SK-N-SH (cell line): ENCODE data around the gene CDC34. TPM values are rescaled to one million over a fixed set of nuclear protein-coding genes. Genes with fewer than 3 reads are reported as not detected.

Experiments used
- CTCF ChIA-PET: fragments of 300-600, 350-600 bp; formaldehyde crosslinking; extraction: SDS; loops from one replicate; lab custom pipeline; 2021; lab: Yijun Ruan, JAX
- POLR2A ChIA-PET: fragments of 350-600 bp; sonication (Branson Sonifier 250); formaldehyde crosslinking; extraction: SDS; loops from one replicate; lab custom pipeline; 2020; ENCODE audit warnings: antibody characterized with exemption, inconsistent platforms; lab: Yijun Ruan, JAX
- DNase-seq: peaks from one replicate; pipeline ENCODE4 v3.0.0; 2012
- H2AFZ ChIP-seq: fragments of 200-600 bp; sonication (generic); 2 replicates; pipeline ENCODE4 v1.8.1; 2016; ENCODE audit warnings: antibody characterized with exemption, mild to moderate bottlenecking, low read depth
- H3F3A ChIP-seq: fragments of 200-600 bp; sonication (generic); replicated peaks from 2 replicates; pipeline ENCODE3; 2016; ENCODE audit warnings: antibody characterized with exemption, mild to moderate bottlenecking; ENCODE audit not compliant: insufficient read depth
- H3K27ac ChIP-seq, 2 experiments: fragments of 200-500 bp in 1 of 2; fragments of 200-600 bp in 1 of 2; sonication (Bioruptor generic) in 1 of 2; sonication (generic), shearing (Covaris generic) in 1 of 2; 2 replicates each; pipeline versions ENCODE4 v1.5.1 to v1.6.1; 2014 to 2016; ENCODE audit warnings: low read depth in 2 of 2, inconsistent platforms in 1 of 2, low read length in 1 of 2, mild to moderate bottlenecking in 1 of 2, mixed read lengths in 1 of 2
- H3K27me3 ChIP-seq: fragments of 200-600 bp; sonication (generic), shearing (Covaris generic); 2 replicates; pipeline ENCODE4 v1.6.1; 2016; ENCODE audit warnings: mixed run types; ENCODE audit not compliant: insufficient read depth
- H3K36me3 ChIP-seq, 2 experiments: fragments of 200-500 bp in 1 of 2; fragments of 200-600 bp in 1 of 2; sonication (Bioruptor generic) in 1 of 2; sonication (generic) in 1 of 2; replicated peaks in 1 of 2; 2 replicates each; pipeline versions ENCODE3 to v1.5.1; 2014 to 2016; ENCODE audit warnings: low read length in 1 of 2, mild to moderate bottlenecking in 1 of 2; ENCODE audit not compliant: insufficient read depth in 2 of 2, control insufficient read depth in 1 of 2
- H3K4me1 ChIP-seq, 2 experiments: fragments of 200-500 bp in 1 of 2; fragments of 200-600 bp in 1 of 2; sonication (Bioruptor generic) in 1 of 2; sonication (generic), shearing (Covaris generic) in 1 of 2; 2 replicates each; pipeline versions ENCODE4 v1.5.1 to v1.6.1; 2014 to 2016; ENCODE audit warnings: low read depth in 1 of 2, low read length in 1 of 2, mixed run types in 1 of 2; ENCODE audit not compliant: insufficient read depth in 2 of 2, control insufficient read depth in 1 of 2
- H3K4me2 ChIP-seq: fragments of 200-600 bp; sonication (generic), shearing (Covaris generic); 2 replicates; pipeline ENCODE4 v1.6.1; 2017; ENCODE audit warnings: mixed run types
- H3K4me3 ChIP-seq, 2 experiments: fragments of 200-500 bp in 1 of 2; fragments of 200-600 bp in 1 of 2; sonication (Bioruptor generic) in 1 of 2; sonication (generic), shearing (Covaris generic) in 1 of 2; 2 replicates each; pipeline versions ENCODE4 v1.5.1 to v1.8.1; 2014 to 2016; ENCODE audit warnings: low read depth in 2 of 2, inconsistent platforms in 1 of 2, low read length in 1 of 2, mild to moderate bottlenecking in 1 of 2, mixed read lengths in 1 of 2, moderate library complexity in 1 of 2
- H3K79me2 ChIP-seq: fragments of 200-600 bp; sonication (generic); 2 replicates; pipeline ENCODE4 v1.8.1; 2017; ENCODE audit warnings: mild to moderate bottlenecking; ENCODE audit not compliant: insufficient read depth
- H3K9ac ChIP-seq: fragments of 200-600 bp; sonication (generic); 2 replicates; pipeline ENCODE4 v1.6.1; 2017; ENCODE audit warnings: mixed run types
- H3K9me2 ChIP-seq: fragments of 200-600 bp; sonication (generic); 2 replicates; pipeline ENCODE4 v1.6.1; 2017; ENCODE audit warnings: mixed run types
- H3K9me3 ChIP-seq: fragments of 200-600 bp; sonication (generic); 2 replicates; pipeline ENCODE4 v1.6.1; 2017; ENCODE audit warnings: mixed run types, mild to moderate bottlenecking, moderate library complexity
- H4K20me1 ChIP-seq: fragments of 200-600 bp; sonication (generic); 2 replicates; pipeline ENCODE4 v1.6.1; 2017; ENCODE audit warnings: mild to moderate bottlenecking, mixed run types; ENCODE audit not compliant: insufficient read depth
- CHD2 ChIP-seq: fragments of 150-350 bp; IDR thresholded peaks from 2 replicates; pipeline ENCODE4 v1.6.1; 2018; ENCODE audit warnings: low read length; ENCODE audit not compliant: partially characterized antibody
- EZH2phosphoT487 ChIP-seq: fragments of 200-600 bp; sonication (generic); IDR thresholded peaks from 2 replicates; pipeline ENCODE4 v1.6.1; 2017; ENCODE audit warnings: low read depth, mixed run types, mild to moderate bottlenecking, antibody characterized with exemption, moderate library complexity, borderline replicate concordance
- FOXJ3 ChIP-seq: sonication (generic); formaldehyde crosslinking; IDR thresholded peaks from 2 replicates; pipeline ENCODE4 v1.5.1; 2020; ENCODE audit warnings: mild to moderate bottlenecking, missing genetic modification reagents
- GABPA ChIP-seq: IDR thresholded peaks from 2 replicates; pipeline ENCODE4 v1.4.0; 2012; ENCODE audit warnings: low read depth, mild to moderate bottlenecking
- GATA2 ChIP-seq: sonication (generic); formaldehyde crosslinking; IDR thresholded peaks from 2 replicates; pipeline ENCODE4 v1.5.0; 2020; ENCODE audit warnings: mild to moderate bottlenecking, missing genetic modification reagents
- JUND ChIP-seq: IDR thresholded peaks from 2 replicates; pipeline ENCODE4 v1.4.0; 2012
- NFIC ChIP-seq: IDR thresholded peaks from 2 replicates; pipeline ENCODE4 v1.4.0; 2012; ENCODE audit warnings: borderline replicate concordance
- NRF1 ChIP-seq: IDR thresholded peaks from 2 replicates; pipeline ENCODE4 v1.6.1; 2012; ENCODE audit warnings: low read depth, mild to moderate bottlenecking, low read length
- RFX5 ChIP-seq: IDR thresholded peaks from 2 replicates; pipeline ENCODE4 v1.6.1; 2012; ENCODE audit warnings: mild to moderate bottlenecking, improper control_type of control experiment, low read length
- SMC3 ChIP-seq: IDR thresholded peaks from 2 replicates; pipeline ENCODE4 v1.6.1; 2012; ENCODE audit warnings: low read depth, low read length, improper control_type of control experiment
- TAF1 ChIP-seq: IDR thresholded peaks from 2 replicates; pipeline ENCODE4 v1.6.1; 2012; ENCODE audit warnings: low read depth, mild to moderate bottlenecking, low read length, moderate library complexity, borderline replicate concordance
- TEAD4 ChIP-seq: IDR thresholded peaks from 2 replicates; pipeline ENCODE4 v1.4.0; 2012; ENCODE audit warnings: mild to moderate bottlenecking, borderline replicate concordance; ENCODE audit not compliant: insufficient read depth
- WGBS: methylation state at CpG from one replicate; pipeline ENCODE4 v1.1.6; 2017; ENCODE audit warnings: low lambda C conversion rate; 5-methylcytosine and 5-hydroxymethylcytosine counted together
- polyA plus RNA-seq, 3 experiments: library from polyadenylated mRNA; depleted of rRNA; stranded (reverse); fragments of >200 nt; gene quantifications; 2 replicates each; pipeline ENCODE4 v1.2.3, GENCODE V29; 2012
- TF ChIP-seq, protein P1 (sequence below): IDR thresholded peaks from 2 replicates; pipeline ENCODE4 v1.6.1; 2012; ENCODE audit warnings: mild to moderate bottlenecking, low read depth, low read length, moderate library complexity
- TF ChIP-seq, protein P2 (sequence below): fragments of 200-600 bp; sonication (generic); IDR thresholded peaks from 2 replicates; pipeline ENCODE4 v1.6.1; 2017; ENCODE audit warnings: antibody characterized with exemption, mild to moderate bottlenecking, moderate library complexity

CDC34 gene
- polyA plus RNA-seq, 1 of the 3 experiments (the other 2 are of a cell fraction), result 96.7 TPM

DNA sequence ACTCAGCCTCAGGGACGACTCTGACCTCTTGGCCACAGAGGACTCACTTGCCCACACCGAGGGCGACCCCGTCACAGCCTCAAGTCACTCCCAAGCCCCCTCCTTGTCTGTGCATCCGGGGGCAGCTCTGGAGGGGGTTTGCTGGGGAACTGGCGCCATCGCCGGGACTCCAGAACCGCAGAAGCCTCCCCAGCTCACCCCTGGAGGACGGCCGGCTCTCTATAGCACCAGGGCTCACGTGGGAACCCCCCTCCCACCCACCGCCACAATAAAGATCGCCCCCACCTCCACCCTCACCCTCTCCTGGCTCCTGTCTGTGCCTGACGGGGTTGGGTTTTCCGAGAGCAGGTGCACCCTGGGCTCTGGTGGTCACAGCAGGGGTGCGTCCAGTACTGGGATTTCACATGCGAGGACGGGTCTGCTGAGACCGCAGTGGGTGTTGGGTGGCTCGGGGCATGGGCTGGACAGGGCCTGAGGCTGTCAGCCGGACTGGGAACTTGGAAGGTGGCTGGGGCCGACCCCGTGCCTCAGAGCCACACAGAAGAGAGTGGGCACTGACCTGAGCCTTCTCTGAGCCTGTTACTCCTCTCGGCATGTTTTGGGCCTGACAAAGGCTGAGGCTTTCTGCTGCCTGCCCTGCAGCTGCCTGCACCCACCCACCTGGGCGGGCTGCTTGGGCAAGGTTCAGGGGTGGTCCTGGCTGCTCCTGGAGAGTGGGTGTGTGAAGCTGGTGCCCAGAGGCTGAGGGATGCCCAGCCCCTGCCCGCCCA lies 51.8 kb downstream of the CDC34 start:
- H3F3A ChIP-seq, result peaks cover 20% of the 10 kb centered on the region
- H3K9me2 ChIP-seq, result no peaks in the 10 kb centered on the region
- TF ChIP-seq EZH2phosphoT487, result no peak
- no peak for TF ChIP-seq GABPA
- TF ChIP-seq TAF1, result no peak
- TF ChIP-seq FOXJ3 (CRISPR knock-in tag), result no peak
- TF ChIP-seq, protein P1, sequence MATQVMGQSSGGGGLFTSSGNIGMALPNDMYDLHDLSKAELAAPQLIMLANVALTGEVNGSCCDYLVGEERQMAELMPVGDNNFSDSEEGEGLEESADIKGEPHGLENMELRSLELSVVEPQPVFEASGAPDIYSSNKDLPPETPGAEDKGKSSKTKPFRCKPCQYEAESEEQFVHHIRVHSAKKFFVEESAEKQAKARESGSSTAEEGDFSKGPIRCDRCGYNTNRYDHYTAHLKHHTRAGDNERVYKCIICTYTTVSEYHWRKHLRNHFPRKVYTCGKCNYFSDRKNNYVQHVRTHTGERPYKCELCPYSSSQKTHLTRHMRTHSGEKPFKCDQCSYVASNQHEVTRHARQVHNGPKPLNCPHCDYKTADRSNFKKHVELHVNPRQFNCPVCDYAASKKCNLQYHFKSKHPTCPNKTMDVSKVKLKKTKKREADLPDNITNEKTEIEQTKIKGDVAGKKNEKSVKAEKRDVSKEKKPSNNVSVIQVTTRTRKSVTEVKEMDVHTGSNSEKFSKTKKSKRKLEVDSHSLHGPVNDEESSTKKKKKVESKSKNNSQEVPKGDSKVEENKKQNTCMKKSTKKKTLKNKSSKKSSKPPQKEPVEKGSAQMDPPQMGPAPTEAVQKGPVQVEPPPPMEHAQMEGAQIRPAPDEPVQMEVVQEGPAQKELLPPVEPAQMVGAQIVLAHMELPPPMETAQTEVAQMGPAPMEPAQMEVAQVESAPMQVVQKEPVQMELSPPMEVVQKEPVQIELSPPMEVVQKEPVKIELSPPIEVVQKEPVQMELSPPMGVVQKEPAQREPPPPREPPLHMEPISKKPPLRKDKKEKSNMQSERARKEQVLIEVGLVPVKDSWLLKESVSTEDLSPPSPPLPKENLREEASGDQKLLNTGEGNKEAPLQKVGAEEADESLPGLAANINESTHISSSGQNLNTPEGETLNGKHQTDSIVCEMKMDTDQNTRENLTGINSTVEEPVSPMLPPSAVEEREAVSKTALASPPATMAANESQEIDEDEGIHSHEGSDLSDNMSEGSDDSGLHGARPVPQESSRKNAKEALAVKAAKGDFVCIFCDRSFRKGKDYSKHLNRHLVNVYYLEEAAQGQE, result no peak
- no peak for TF ChIP-seq JUND
- no peak for TF ChIP-seq TEAD4
- no peak for TF ChIP-seq RFX5
- no peak for TF ChIP-seq NFIC
- TF ChIP-seq GATA2, result no peak
- TF ChIP-seq CHD2, result no peak
- no peak for TF ChIP-seq SMC3
- WGBS, result 92% methylated on average over 17 of the region's 27 CpGs
- peaks cover 1 to 6% of the 10 kb centered on the region in 2 experiments; a peak in 1 of 4 replicates for H3K4me1 ChIP-seq
- POLR2A ChIA-PET, result no interaction called here
- CTCF ChIA-PET, result interaction anchor here (0.7 to 2.8 kb wide), 16 partner anchors 8 to 61 kb away, joined by 3 to 30 read pairs (median 6); partner anchors contain the start of gene BSG
- H3K4me3 ChIP-seq, result no peak overlapping the region; a peak in 1 of 4 replicates
- H3K36me3 ChIP-seq, result peaks cover 0 to 32% of the 10 kb centered on the region in 2 experiments
- no peaks in the 10 kb centered on the region for H3K27me3 ChIP-seq
- no peak overlapping the region for H2AFZ ChIP-seq
- peaks cover 22% of the 10 kb centered on the region for H3K79me2 ChIP-seq
- no peak overlapping the region; a peak in 1 of 4 replicates for H3K27ac ChIP-seq
- no peak overlapping the region for H3K4me2 ChIP-seq
- peaks cover 56% of the 10 kb centered on the region for H4K20me1 ChIP-seq
- no peak overlapping the region for H3K9ac ChIP-seq
- no peaks in the 10 kb centered on the region for H3K9me3 ChIP-seq
- no peak for DNase-seq

DNA sequence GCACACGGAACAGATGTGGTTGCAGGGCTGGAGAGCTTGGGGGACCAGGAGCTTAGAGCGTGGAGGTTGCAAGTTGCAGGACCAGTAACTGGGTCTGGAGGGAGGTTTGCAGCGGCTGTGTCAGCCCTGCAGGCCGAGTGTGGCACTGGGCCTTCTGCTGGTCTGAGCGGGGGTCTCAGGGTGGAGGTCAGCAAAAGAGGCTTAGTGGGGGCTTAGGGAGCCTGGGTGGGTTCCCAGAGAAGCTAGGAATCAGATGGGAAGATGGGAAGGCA lies 52.3 kb downstream of the CDC34 start:
- TF ChIP-seq NRF1 (no peak), TAF1 (no peak)
- TF ChIP-seq, protein P2, sequence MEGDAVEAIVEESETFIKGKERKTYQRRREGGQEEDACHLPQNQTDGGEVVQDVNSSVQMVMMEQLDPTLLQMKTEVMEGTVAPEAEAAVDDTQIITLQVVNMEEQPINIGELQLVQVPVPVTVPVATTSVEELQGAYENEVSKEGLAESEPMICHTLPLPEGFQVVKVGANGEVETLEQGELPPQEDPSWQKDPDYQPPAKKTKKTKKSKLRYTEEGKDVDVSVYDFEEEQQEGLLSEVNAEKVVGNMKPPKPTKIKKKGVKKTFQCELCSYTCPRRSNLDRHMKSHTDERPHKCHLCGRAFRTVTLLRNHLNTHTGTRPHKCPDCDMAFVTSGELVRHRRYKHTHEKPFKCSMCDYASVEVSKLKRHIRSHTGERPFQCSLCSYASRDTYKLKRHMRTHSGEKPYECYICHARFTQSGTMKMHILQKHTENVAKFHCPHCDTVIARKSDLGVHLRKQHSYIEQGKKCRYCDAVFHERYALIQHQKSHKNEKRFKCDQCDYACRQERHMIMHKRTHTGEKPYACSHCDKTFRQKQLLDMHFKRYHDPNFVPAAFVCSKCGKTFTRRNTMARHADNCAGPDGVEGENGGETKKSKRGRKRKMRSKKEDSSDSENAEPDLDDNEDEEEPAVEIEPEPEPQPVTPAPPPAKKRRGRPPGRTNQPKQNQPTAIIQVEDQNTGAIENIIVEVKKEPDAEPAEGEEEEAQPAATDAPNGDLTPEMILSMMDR, result no peak
- TF ChIP-seq, all 33 proteins: peak for 0
- Histone ChIP-seq H2AFZ (no peak overlapping the region), H4K20me1 (peaks cover 52% of the 10 kb centered on the region), H3K36me3 (peaks cover 0 to 32% of the 10 kb centered on the region in 2 experiments), H3K79me2 (peaks cover 16% of the 10 kb centered on the region), H3F3A (peaks cover 20% of the 10 kb centered on the region), H3K9me2 (no peaks in the 10 kb centered on the region), H3K4me2 (no peak overlapping the region), H3K4me3 (no peak overlapping the region), H3K9me3 (no peaks in the 10 kb centered on the region), H3K9ac (no peak overlapping the region), H3K27me3 (no peaks in the 10 kb centered on the region), H3K27ac (no peak overlapping the region), H3K4me1 (peaks cover 4 to 12% of the 10 kb centered on the region in 2 experiments; a peak in 1 of 4 replicates)
- DNase-seq, result no peak
- 93% methylated on average over 3 of the region's 5 CpGs for WGBS
- ChIA-PET POLR2A (no interaction called here), CTCF (interaction anchor here (0.6 to 2.8 kb wide), 25 partner anchors 9 to 660 kb away, joined by 3 to 30 read pairs (median 5); partner anchors contain the start of genes BSG and CDC34)
